SK-N-MC (cell line): ENCODE results near the gene SCGB1C2.
"Not testable (repeated sequence)": the region's sequence is repeated elsewhere in the genome, so short reads cannot be mapped to it uniquely, and the experiment has no call there.

Experiments used
- DNase-seq: peaks from one replicate; pipeline ENCODE4 v3.0.0-alpha.2; 2011; ENCODE audit warnings: low read depth, low spot score
- H3K27ac ChIP-seq: fragments of 200-600 bp; sonication (generic); 2 replicates; pipeline ENCODE4 v1.5.1; 2016; ENCODE audit warnings: mixed run types
- H3K36me3 ChIP-seq: fragments of 200-600 bp; sonication (generic); 2 replicates; pipeline ENCODE4 v1.6.1; 2017; ENCODE audit warnings: antibody characterized with exemption, low read length, mixed read lengths; ENCODE audit not compliant: insufficient read depth
- H3K4me3 ChIP-seq: fragments of 200-600 bp; sonication (generic); 2 replicates; pipeline ENCODE4 v1.5.1; 2016
- H3K9ac ChIP-seq: fragments of 200-600 bp; sonication (generic); 2 replicates; pipeline ENCODE4 v1.8.0; 2017; ENCODE audit warnings: mixed run types, mixed read lengths; ENCODE audit not compliant: insufficient read length
- H3K9me3 ChIP-seq: fragments of 200-600 bp; sonication (generic); 2 replicates; pipeline ENCODE4 v1.6.1; 2017; ENCODE audit warnings: low read depth, mild to moderate bottlenecking, antibody characterized with exemption, low read length, moderate library complexity, mixed read lengths
- EZH2 ChIP-seq: fragments of 200-600 bp; sonication (generic); IDR thresholded peaks from one replicate; pipeline ENCODE4 v1.6.1; 2017; ENCODE audit warnings: antibody characterized with exemption
- FOXP2 ChIP-seq: optimal IDR thresholded peaks from 2 replicates; pipeline ENCODE3; 2011; ENCODE audit warnings: mild to moderate bottlenecking, moderate library complexity; ENCODE audit not compliant: insufficient read depth; ENCODE audit errors: extremely low read length, control extremely low read depth
- POLR2AphosphoS5 ChIP-seq: IDR thresholded peaks from 2 replicates; pipeline ENCODE4 v1.6.1; 2012; ENCODE audit warnings: mild to moderate bottlenecking, low read depth, low read length, borderline replicate concordance

SCGB1C2 gene

GRCh38 chr17:163514-164098, 26.2 kb downstream of the SCGB1C2 start:
- Histone ChIP-seq H3K9ac (no peak overlapping the region), H3K4me3 (no peak overlapping the region), H3K27ac (no peak overlapping the region), H3K36me3 (no peaks in the 10 kb centered on the region; the same call in 1 of the 2 replicates), H3K9me3 (no peaks in the 10 kb centered on the region)
- DNase-seq: no peak
- TF ChIP-seq EZH2: no peak
- no peak for TF ChIP-seq FOXP2
- no peak for TF ChIP-seq POLR2AphosphoS5

GRCh38 chr17:164303-165235, 27.2 kb downstream of the SCGB1C2 start:
- no peak overlapping the region for H3K9ac ChIP-seq
- no peak overlapping the region for H3K27ac ChIP-seq
- H3K9me3 ChIP-seq: no peaks in the 10 kb centered on the region
- no peak for DNase-seq
- TF ChIP-seq POLR2AphosphoS5 (no peak), EZH2 (no peak), FOXP2 (no peak)
- H3K36me3 ChIP-seq: no peaks in the 10 kb centered on the region; the same call in 1 of the 2 replicates
- no peak overlapping the region for H3K4me3 ChIP-seq

DNA sequence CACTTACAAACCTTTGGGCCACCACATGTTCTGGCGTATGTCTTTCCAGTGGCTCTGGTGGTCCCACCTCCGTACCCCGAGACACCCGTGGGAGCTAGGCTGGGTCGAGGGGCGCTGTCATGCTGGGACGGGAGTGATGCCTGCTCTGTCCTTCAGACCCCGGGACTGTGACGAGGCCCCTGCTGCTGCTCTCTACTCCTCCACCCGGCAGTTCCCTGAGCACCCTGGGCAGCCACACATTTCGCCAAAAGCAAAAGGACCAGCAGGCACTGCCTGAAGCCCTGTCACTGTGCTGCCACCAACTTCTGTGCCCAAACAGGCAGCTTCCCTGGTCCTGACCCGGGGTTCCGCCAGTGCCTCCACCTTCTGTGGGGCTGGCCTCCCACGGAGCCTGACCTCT, 28.6 kb downstream of the SCGB1C2 start:
- no peak overlapping the region for H3K4me3 ChIP-seq
- H3K9ac ChIP-seq: no peak overlapping the region
- H3K27ac ChIP-seq: no peak overlapping the region
- no peak for TF ChIP-seq POLR2AphosphoS5
- no peak for TF ChIP-seq EZH2
- no peak for TF ChIP-seq FOXP2
- no peaks in the 10 kb centered on the region for H3K9me3 ChIP-seq
- DNase-seq: no peak
- no peaks in the 10 kb centered on the region; the same call in 1 of the 2 replicates for H3K36me3 ChIP-seq

DNA sequence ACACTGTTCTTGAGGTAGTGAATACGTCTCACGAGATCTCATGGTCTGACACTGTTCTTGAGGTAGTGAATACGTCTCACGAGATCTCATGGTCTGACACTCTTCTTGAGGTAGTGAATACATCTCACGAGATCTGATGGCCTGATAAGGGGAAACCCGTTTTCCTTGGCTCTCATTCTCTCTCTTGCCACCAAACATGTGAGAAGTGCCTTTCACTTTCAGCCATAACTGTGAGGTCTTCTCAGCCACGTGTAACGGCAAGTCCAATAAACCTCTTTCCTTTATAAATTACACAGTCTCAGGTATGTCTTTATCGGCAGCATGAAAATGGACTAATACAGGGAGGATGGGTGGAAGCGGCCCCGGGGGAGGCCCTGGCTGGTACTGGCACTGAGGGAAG, 31.2 kb downstream of the SCGB1C2 start:
- not testable (repeated sequence) for H3K9me3 ChIP-seq, DNase-seq, H3K27ac ChIP-seq, H3K4me3 ChIP-seq, H3K36me3 ChIP-seq, H3K9ac ChIP-seq

DNA sequence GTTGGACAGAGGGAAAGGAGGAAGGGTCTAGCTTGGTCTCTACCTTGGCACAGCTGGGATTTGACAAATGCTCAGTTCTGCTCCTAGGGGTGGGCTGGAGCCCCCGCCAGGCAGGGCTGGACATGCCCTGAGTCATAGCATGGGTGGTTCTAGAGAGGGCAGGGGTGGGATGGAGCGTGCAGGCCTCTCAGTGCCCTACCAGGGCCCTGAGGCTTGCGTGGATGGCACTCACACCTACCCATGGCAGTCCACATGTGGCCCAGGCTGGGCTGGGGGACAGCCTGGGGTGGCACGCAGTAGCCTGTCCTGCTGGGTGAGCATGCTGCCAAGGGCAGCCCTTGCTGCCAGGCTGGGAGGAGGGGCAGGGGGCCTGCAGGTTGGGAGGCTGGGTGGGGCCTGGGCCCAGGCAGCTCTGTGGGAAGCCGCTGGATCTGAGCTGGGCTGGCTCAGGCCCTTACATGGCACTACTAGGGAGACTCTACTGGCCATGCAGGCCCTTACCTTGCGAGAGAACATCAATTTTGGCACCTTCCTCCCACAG, 32.8 kb downstream of the SCGB1C2 start:
- Histone ChIP-seq H3K36me3 (no peaks in the 10 kb centered on the region), H3K9ac (no peak overlapping the region), H3K27ac (no peak overlapping the region), H3K9me3 (no peaks in the 10 kb centered on the region), H3K4me3 (no peak overlapping the region)
- no peak for DNase-seq
- TF ChIP-seq POLR2AphosphoS5 (no peak), FOXP2 (no peak), EZH2 (no peak)

- H3K9ac ChIP-seq: no peak overlapping the region
- no peak for DNase-seq
- no peak overlapping the region for H3K4me3 ChIP-seq
- no peaks in the 10 kb centered on the region for H3K36me3 ChIP-seq
- H3K9me3 ChIP-seq: no peaks in the 10 kb centered on the region
- no peak overlapping the region for H3K27ac ChIP-seq
- TF ChIP-seq POLR2AphosphoS5 (no peak), EZH2 (no peak), FOXP2 (no peak)
These were observed 34.5 kb downstream of the SCGB1C2 start for GRCh38 chr17:171871-172270.

- no peak for TF ChIP-seq FOXP2
- TF ChIP-seq POLR2AphosphoS5: no peak
- TF ChIP-seq EZH2: no peak
- Histone ChIP-seq H3K4me3 (no peak overlapping the region), H3K9me3 (no peaks in the 10 kb centered on the region), H3K9ac (no peak overlapping the region), H3K27ac (no peak overlapping the region), H3K36me3 (no peaks in the 10 kb centered on the region)
- no peak for DNase-seq
These were observed 35.0 kb downstream of the SCGB1C2 start for GRCh38 chr17:172401-172800.

DNA sequence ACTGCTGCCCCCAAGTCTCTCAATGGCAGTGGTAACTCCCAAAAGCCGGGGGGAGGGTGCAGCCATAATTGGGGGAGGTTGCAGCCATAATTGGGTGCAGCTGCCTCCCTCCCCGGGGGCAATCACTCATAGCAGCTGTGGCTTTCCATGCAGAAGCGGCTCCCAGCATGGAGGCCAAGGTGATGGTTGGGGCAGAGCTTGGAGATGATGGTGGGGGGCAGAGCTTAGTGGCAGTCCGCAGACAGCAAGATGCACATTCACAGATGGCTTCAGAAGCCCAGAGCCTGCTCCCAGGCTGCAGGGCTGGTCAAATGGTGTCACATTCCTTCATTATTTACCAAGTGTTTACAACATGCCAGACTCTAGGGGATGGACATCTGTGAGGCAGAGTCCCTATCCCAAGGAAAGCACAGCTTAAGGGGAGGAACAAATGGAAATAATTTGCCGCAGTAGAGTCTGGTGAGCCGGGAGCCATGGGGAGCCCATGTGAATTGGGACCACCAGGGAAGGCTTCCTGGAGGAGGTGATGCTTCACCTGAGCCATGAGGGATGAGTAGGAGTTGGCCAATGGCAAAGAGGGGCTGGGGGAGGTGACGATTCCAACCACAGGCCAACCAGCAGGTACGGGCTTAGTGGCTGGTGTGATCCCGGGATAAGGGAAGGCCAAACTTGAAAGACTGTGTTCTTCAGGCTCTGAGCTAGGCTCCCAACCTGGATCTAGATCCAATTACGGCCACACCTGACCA, 36.0 kb downstream of the SCGB1C2 start:
- no peak for DNase-seq
- H3K27ac ChIP-seq: no peak overlapping the region
- TF ChIP-seq EZH2 (no peak), POLR2AphosphoS5 (no peak), FOXP2 (no peak)
- H3K9me3 ChIP-seq: no peaks in the 10 kb centered on the region
- H3K4me3 ChIP-seq: no peak overlapping the region
- no peak overlapping the region for H3K9ac ChIP-seq
- H3K36me3 ChIP-seq: no peaks in the 10 kb centered on the region
